ENCODE results near the gene POLR2I.
"Not testable (repeated sequence)": the region's sequence is repeated elsewhere in the genome, so short reads cannot be mapped to it uniquely, and the experiment has no call there.

POLR2I gene

DNA sequence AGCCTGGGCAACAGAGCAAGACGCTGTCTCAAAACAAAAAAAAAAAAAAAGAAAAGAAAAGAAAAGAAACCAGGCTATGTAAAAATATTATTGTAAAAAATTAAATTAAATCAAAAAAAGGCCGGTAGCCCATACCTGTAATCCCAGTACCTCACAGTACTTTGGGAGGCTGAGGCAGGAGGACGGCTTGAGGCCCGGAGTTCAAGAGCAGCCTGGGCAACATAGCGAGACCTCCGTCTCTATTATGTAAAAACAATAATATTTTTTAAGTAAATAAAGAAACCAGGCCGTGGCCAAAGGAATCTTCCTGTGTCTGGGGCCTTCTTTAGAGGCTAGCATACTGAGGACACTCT is 24.4 kb upstream of the POLR2I start:
- Mint-ChIP-seq H3K27me3 (ENCODE audit: low read depth, poor library complexity) (peaks cover 12% of the 10 kb centered on the region), H3K27ac (peak overlapping the region; percentile 69), H3K9me3 (no peaks in the 10 kb centered on the region), H3K4me1 (peaks cover 19% of the 10 kb centered on the region), H3K36me3 (ENCODE audit: low read depth) (peaks cover 19% of the 10 kb centered on the region), H3K4me3 (peak overlapping the region; percentile 99)
- TF ChIP-seq, protein P1, sequence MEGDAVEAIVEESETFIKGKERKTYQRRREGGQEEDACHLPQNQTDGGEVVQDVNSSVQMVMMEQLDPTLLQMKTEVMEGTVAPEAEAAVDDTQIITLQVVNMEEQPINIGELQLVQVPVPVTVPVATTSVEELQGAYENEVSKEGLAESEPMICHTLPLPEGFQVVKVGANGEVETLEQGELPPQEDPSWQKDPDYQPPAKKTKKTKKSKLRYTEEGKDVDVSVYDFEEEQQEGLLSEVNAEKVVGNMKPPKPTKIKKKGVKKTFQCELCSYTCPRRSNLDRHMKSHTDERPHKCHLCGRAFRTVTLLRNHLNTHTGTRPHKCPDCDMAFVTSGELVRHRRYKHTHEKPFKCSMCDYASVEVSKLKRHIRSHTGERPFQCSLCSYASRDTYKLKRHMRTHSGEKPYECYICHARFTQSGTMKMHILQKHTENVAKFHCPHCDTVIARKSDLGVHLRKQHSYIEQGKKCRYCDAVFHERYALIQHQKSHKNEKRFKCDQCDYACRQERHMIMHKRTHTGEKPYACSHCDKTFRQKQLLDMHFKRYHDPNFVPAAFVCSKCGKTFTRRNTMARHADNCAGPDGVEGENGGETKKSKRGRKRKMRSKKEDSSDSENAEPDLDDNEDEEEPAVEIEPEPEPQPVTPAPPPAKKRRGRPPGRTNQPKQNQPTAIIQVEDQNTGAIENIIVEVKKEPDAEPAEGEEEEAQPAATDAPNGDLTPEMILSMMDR (IDR thresholded peaks at IDR 0.05), result no peak
- no peak for DNase-seq

DNA sequence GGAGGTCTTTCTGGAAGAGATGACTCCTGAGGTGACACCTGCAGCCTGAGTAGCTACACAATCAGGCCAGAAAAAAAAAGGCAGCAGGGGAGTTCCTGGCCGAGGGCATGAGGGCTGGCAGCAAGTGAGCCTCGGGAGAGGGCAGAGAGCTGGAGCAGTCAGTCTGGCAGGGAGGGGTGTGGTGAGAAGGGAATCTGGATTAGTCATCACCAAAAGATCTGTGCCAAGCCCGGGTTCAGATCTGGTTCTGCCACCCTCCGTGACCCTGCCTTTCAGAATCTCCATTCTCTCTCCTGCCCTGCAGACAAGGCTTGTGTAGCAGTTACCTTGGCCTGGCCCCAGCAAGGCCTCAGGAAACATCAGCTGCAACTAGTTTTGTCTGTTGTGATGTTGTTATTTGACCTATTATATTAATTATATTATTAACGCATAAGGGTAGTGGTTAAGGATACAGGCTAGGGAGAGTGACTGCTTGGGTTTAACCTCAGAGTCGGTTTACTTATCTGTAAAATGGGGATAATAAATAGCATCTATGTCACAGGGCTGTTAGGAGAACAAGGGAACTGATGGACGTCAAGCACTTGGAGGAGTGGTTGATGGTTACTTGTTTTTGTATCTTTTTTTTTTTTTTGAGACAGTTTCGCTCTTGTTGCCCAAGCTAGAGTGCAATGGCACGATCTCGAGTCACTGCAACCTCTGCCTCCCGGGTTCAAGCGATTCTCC is 22.4 kb upstream of the POLR2I start:
- no peak for DNase-seq
- peaks cover 19% of the 10 kb centered on the region for H3K4me1 Mint-ChIP-seq
- H3K27me3 Mint-ChIP-seq (ENCODE audit: low read depth, poor library complexity), result peaks cover 7% of the 10 kb centered on the region
- H3K4me3 Mint-ChIP-seq, result no peak overlapping the region
- peaks cover 11% of the 10 kb centered on the region for H3K36me3 Mint-ChIP-seq (ENCODE audit: low read depth)
- H3K27ac Mint-ChIP-seq, result peak overlapping the region; percentile 78
- TF ChIP-seq, protein P1 (IDR thresholded peaks at IDR 0.05), result no peak
- no peaks in the 10 kb centered on the region for H3K9me3 Mint-ChIP-seq

DNA sequence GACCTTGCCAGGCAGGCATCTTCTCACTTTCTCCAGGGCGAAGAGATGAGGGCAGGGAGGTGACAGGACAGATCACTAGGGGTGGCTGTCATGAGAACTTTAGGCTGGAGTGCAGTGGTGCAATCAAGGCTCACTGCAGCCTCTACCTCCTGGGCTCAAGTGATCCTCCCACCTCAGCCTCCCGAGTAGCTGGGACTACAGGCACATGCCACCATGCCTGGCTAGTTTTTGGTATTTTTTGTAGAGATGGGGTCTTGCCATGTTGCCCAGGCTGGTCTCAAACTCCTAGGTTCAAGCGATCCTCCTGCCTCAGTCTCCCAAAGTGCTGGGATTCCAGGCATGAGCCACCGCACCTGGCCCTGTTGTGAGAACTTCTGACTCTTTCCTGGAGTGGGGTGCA is 20.2 kb upstream of the POLR2I start:
- not testable (repeated sequence) for H3K4me3 Mint-ChIP-seq; H3K9me3 Mint-ChIP-seq; H3K4me1 Mint-ChIP-seq; DNase-seq; H3K27ac Mint-ChIP-seq; H3K36me3 Mint-ChIP-seq (ENCODE audit: low read depth)
- peaks cover 11% of the 10 kb centered on the region for H3K27me3 Mint-ChIP-seq (ENCODE audit: low read depth, poor library complexity)

DNA sequence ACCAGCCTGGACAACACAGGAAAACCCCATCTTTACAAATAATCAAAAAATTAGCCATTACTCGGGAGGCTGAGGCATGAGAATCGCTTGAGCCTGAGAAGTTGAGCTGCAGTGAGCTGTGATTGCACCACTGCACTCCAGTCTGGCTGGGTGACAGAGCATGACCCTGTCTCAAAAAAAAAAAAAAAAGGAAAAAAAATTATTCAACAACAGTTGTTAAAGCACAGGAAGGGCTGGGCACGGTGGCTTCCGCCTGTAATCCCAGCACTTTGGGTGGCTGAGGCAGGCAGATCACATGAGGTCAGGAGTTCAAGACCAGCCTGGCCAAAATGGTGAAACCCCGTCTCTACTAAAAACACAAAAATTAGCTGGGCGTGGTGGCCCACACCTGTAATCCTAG is 16.5 kb upstream of the POLR2I start:
- H3K4me1 Mint-ChIP-seq; H3K36me3 Mint-ChIP-seq (ENCODE audit: low read depth); H3K27ac Mint-ChIP-seq; DNase-seq; H3K4me3 Mint-ChIP-seq; H3K9me3 Mint-ChIP-seq: not testable (repeated sequence)
- peaks cover 14% of the 10 kb centered on the region for H3K27me3 Mint-ChIP-seq (ENCODE audit: low read depth, poor library complexity)

DNA sequence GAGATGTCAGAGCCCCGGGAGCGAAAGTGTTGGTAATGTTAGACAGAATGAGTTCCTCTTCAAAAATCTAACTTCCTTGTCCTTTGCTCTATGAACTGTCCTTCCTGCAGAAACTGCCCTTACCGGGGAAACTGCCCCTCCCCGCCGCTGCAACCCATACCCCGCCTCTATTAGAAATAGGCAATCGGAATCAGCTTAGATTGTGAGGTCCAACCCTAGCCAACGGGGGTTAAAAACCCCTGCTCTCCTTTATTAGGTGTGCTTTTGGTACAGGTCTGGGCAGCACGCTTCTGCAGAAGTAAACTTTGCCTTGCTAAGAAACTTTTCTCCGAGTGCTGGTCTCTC is 13.7 kb upstream of the POLR2I start:
- Mint-ChIP-seq H3K4me1 (peaks cover 5% of the 10 kb centered on the region), H3K4me3 (peak overlapping the region; percentile 88), H3K27me3 (ENCODE audit: low read depth, poor library complexity) (peaks cover 7% of the 10 kb centered on the region), H3K27ac (peak overlapping the region; percentile 98), H3K36me3 (ENCODE audit: low read depth) (peaks cover 10% of the 10 kb centered on the region), H3K9me3 (no peaks in the 10 kb centered on the region)
- peak; percentile 16 for DNase-seq
- TF ChIP-seq, protein P1 (IDR thresholded peaks at IDR 0.05), result no peak

DNA sequence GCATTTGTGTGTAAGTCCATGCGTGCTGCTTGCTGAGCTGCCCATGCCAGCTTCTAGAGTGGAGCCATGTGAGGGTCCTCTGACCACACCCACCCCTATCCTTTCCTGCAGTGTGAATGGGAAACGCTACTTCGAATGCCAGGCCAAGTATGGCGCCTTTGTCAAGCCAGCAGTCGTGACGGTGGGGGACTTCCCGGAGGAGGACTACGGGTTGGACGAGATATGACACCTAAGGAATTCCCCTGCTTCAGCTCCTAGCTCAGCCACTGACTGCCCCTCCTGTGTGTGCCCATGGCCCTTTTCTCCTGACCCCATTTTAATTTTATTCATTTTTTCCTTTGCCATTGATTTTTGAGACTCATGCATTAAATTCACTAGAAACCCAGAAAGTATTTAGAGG is 10.9 kb upstream of the POLR2I start:
- DNase-seq, result no peak
- H3K9me3 Mint-ChIP-seq, result no peaks in the 10 kb centered on the region
- peaks cover 4% of the 10 kb centered on the region for H3K27me3 Mint-ChIP-seq (ENCODE audit: low read depth, poor library complexity)
- H3K27ac Mint-ChIP-seq, result no peak overlapping the region
- TF ChIP-seq, protein P1 (IDR thresholded peaks at IDR 0.05), result no peak
- H3K4me1 Mint-ChIP-seq, result peaks cover 5% of the 10 kb centered on the region
- peaks cover 22% of the 10 kb centered on the region for H3K36me3 Mint-ChIP-seq (ENCODE audit: low read depth)
- no peak overlapping the region for H3K4me3 Mint-ChIP-seq

DNA sequence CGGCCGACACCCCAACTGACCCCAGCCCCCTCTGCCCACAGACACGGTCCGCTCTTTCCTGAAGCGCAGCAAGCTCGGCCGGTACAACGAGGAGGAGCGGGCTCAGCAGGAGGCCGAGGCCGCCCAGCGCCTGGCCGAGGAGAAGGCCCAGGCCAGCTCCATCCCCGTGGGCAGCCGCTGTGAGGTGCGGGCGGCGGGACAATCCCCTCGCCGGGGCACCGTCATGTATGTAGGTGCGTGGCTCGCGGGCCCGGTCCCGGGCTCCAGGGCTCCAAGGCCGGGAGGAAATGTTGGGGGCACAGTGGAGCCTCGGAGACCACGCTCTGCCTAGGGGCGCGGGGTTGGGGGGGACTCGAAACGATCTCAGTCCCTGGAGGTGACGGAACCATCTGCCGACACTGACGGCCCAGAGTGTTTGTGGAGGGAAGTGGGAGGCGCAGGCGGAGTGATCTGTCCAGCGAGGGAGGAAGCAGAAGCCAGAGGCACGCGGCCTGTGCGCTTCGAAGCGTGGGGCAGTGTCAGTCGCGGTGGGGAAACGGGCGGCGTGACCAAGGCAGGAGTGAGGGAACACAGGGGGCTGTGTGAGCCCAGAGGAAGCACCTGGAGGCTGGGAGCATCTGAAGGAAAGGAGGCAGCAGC is 6.9 kb upstream of the POLR2I start:
- TF ChIP-seq, protein P1 (IDR thresholded peaks at IDR 0.05), result no peak
- Mint-ChIP-seq H3K4me1 (peaks cover 19% of the 10 kb centered on the region), H3K9me3 (no peaks in the 10 kb centered on the region), H3K4me3 (no peak overlapping the region), H3K36me3 (ENCODE audit: low read depth) (peaks cover 49% of the 10 kb centered on the region), H3K27ac (peak overlapping the region; percentile 54), H3K27me3 (ENCODE audit: low read depth, poor library complexity) (peaks cover 4% of the 10 kb centered on the region)
- DNase-seq, result no peak

Measured in nephron progenitor cell (in vitro differentiated cells).